ENCODE measurements around the gene MASP1.

GRCh38 chr3:187209491-187209890 lies 82.0 kb downstream of the MASP1 start:
- TF ChIP-seq CTCF (IDR thresholded peaks at IDR 0.05) (no peak), POLR2A (IDR thresholded peaks at IDR 0.05) (no peak)
